Testis (tissue), 3 donors: ENCODE results near the gene NALCN. TPM values are rescaled to one million over a fixed set of nuclear protein-coding genes. Genes with fewer than 3 reads are reported as not detected.
A peak's percentile ranks its signal among the peaks of the same experiment; 100 is the strongest.

Source experiments
- DNase-seq: peaks from one replicate; pipeline ENCODE4 v3.0.0-alpha.2; 2019
- H3K27ac ChIP-seq, 2 donors: fragments of 200-600 bp; sonication (generic); one replicate each; pipeline ENCODE4 v1.5.1; 2019
- H3K27me3 ChIP-seq: fragments of 200-600 bp; sonication (generic); one replicate; pipeline ENCODE4 v1.5.1; 2019
- H3K36me3 ChIP-seq: fragments of 200-600 bp; sonication (generic); one replicate; pipeline ENCODE4 v1.5.1; 2017; ENCODE audit warnings: low read depth; ENCODE audit errors: missing control alignments
- H3K4me1 ChIP-seq: fragments of 200-600 bp; sonication (generic); one replicate; pipeline ENCODE4 v1.5.1; 2019
- H3K4me3 ChIP-seq, 2 donors: fragments of 200-600 bp; sonication (generic); one replicate each; pipeline ENCODE4 v1.5.1; 2017 to 2019
- H3K9me3 ChIP-seq: fragments of 200-600 bp; sonication (generic); one replicate; pipeline ENCODE4 v1.5.1; 2017
- POLR2A ChIP-seq: fragments of 450-650 bp; IDR thresholded peaks from one replicate; pipeline ENCODE4 v1.6.1; 2017; ENCODE audit warnings: antibody characterized with exemption, mild to moderate bottlenecking, moderate library complexity
- WGBS, 2 donors: methylation state at CpG; one replicate each; pipeline ENCODE4 v1.1.5; 2018; 5-methylcytosine and 5-hydroxymethylcytosine counted together
- intact Hi-C: fragments of 100-400 bp; cut with DNase I; formaldehyde crosslinking; loops from one replicate; pipeline ENCODE4 v1.15.1; 2023; ENCODE audit warnings: low total_unique reads
- polyA plus RNA-seq: library from polyadenylated mRNA; stranded (reverse); fragments of 350-450 nt; fragmentation: Illumina TruSeq; extraction: RNeasy Lipid Tissue Mini Kit (QIAGEN cat#74804); gene quantifications from one replicate; pipeline ENCODE4 v1.2.3, GENCODE V29; 2014; ENCODE audit warnings: low read depth, low replicate concordance; ENCODE audit not compliant: insufficient read depth
- total RNA-seq, 2 donors: library from RNA; depleted of rRNA; stranded (reverse); fragments of >200 nt; gene quantifications; one replicate each; pipeline ENCODE4 v1.2.3, GENCODE V29; 2016
- TF ChIP-seq, protein P1 (sequence below), 3 experiments: fragments of 450-650 bp in 2 of 3; fragments of 200-600 bp in 1 of 3; sonication (generic) in 1 of 3; IDR thresholded peaks; one replicate each; pipeline ENCODE4 v1.5.1; 2016 to 2019; ENCODE audit warnings: antibody characterized with exemption in 3 of 3, mild to moderate bottlenecking in 2 of 3, moderate library complexity in 1 of 3

The NALCN gene
- total and polyA plus RNA-seq, 3 donors from 2014 or later, result 2.9 to 4.0 (median 3.2) TPM

DNA sequence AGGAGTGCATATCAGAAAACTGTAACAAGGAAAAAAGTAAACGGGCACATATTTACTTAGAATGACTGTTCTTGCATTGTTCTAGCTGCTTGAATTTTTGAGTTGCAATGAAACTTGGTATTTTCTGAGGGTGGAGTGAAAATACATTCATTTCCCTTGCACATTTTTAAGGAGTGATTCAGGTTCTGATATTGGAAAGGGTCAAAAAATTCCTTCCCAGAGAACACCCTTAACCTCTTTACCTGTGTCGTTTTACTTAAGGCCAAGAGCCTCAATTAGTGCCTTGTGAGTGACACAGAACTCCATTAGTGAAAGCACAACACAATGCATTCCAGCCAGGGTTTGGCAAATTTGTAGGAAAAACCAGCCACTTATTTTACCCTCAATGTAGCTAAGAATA lies 38.5 kb upstream of the NALCN start:
- no peaks in the 10 kb centered on the region for H3K4me1 ChIP-seq
- H3K4me3 ChIP-seq, result no peak overlapping the region
- WGBS, 2 donors, result 37 to 57% methylated on average over 2 of the region's 2 CpGs
- H3K9me3 ChIP-seq, result no peaks in the 10 kb centered on the region
- intact Hi-C loops, result no loop called here
- DNase-seq, result no peak
- H3K27me3 ChIP-seq, result no peaks in the 10 kb centered on the region
- TF ChIP-seq, protein P1, sequence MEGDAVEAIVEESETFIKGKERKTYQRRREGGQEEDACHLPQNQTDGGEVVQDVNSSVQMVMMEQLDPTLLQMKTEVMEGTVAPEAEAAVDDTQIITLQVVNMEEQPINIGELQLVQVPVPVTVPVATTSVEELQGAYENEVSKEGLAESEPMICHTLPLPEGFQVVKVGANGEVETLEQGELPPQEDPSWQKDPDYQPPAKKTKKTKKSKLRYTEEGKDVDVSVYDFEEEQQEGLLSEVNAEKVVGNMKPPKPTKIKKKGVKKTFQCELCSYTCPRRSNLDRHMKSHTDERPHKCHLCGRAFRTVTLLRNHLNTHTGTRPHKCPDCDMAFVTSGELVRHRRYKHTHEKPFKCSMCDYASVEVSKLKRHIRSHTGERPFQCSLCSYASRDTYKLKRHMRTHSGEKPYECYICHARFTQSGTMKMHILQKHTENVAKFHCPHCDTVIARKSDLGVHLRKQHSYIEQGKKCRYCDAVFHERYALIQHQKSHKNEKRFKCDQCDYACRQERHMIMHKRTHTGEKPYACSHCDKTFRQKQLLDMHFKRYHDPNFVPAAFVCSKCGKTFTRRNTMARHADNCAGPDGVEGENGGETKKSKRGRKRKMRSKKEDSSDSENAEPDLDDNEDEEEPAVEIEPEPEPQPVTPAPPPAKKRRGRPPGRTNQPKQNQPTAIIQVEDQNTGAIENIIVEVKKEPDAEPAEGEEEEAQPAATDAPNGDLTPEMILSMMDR (IDR thresholded peaks at IDR 0.05), result no peak
- TF ChIP-seq POLR2A, result no peak
- H3K27ac ChIP-seq, result no peak overlapping the region
- no peaks in the 10 kb centered on the region for H3K36me3 ChIP-seq

DNA sequence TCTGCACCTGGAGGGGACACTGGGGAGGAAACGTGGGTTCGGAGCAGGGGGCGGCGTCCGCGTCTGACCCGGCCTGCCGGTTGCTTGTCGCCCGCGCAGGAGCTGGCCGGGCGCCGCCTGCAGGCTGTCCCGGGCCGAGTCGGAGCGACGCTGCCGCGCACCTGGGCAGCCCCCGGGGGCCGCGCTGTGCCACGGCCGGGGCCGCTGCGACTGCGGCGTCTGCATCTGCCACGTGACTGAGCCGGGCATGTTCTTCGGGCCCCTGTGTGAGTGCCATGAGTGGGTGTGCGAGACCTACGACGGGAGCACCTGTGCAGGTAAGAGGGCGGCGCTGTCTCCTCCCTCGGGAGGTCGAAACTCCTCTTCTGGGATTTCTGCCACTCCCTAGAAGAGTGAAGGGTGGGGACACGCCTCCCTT lies 37.5 kb upstream of the NALCN start:
- DNase-seq, result peak; percentile 20
- TF ChIP-seq POLR2A, result no peak
- TF ChIP-seq, protein P1 (IDR thresholded peaks at IDR 0.05), result peak in 2 of 3 experiments; percentile 11 to 20
- no peak overlapping the region for H3K27ac ChIP-seq
- intact Hi-C loops, result no loop called here
- no peaks in the 10 kb centered on the region for H3K27me3 ChIP-seq
- 5 to 20% methylated on average over 8 to 37 of the region's 41 CpGs for WGBS, 2 donors
- no peaks in the 10 kb centered on the region for H3K4me1 ChIP-seq
- no peaks in the 10 kb centered on the region for H3K36me3 ChIP-seq
- peak overlapping the region; percentile 39 to 49 for H3K4me3 ChIP-seq
- no peaks in the 10 kb centered on the region for H3K9me3 ChIP-seq

DNA sequence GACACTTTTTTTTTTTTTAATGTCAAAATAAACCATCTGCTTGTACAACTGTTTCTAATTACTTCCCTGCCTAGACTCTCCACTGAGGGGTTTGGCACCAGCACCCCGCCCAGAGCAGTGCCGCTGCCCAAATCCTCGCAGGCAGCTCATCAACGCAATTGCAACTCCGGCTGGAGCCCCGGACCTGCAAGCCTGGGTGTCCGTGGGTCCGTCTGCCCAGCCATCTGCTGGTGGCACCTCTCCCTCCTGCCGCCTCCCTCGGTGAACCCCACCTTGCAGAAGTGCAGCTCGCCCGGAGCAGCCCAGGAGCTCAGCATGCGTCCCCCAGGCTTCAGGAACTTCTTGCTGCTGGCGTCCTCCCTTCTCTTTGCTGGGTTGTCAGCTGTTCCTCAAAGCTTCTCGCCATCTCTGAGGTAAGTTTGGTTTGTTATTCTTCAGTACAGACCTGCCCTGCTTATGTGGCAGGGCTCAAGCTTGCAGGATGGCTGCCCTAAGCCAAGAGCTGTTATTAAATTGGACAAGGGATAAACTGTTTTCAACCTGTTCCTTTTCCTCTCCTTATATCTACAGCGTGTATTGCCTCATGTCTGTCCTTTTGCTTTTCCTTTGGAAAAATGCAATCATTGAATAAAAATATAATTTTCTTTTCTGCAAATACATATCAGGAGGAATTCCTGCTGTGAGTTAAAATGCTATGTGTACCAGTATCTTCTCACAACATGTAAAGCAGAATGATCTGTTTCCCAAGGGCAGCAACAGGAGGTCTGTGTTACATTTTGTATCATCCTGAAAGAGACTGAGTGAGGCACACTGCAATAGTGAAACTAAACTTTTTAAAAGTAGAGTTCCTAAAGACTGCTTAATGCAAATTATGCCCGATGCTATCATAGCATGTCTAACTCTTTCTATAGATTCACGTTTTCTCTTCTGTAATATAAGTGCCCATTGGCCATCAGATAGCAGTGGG lies 36.5 kb upstream of the NALCN start, which contains the start of gene ITGBL1:
Gene ITGBL1, plus strand, starts transcription at position 157 of the 967 bp plus-strand sequence. Its CDS starts 159 bp downstream, at position 316.
- Histone ChIP-seq H3K9me3 (no peaks in the 10 kb centered on the region), H3K4me3 (peak within 1 kb of the TSS; percentile 39 to 49), H3K4me1 (no peaks in the 10 kb centered on the region), H3K36me3 (no peaks in the 10 kb centered on the region), H3K27me3 (no peaks in the 10 kb centered on the region), H3K27ac (no peak within 1 kb of the TSS)
- intact Hi-C loops, result no loop called here
- no peak for DNase-seq
- TF ChIP-seq, protein P1 (IDR thresholded peaks at IDR 0.05), result no peak
- no peak for TF ChIP-seq POLR2A
- WGBS, 2 donors, result 54% methylated on average over 11 to 18 of the region's 18 CpGs

DNA sequence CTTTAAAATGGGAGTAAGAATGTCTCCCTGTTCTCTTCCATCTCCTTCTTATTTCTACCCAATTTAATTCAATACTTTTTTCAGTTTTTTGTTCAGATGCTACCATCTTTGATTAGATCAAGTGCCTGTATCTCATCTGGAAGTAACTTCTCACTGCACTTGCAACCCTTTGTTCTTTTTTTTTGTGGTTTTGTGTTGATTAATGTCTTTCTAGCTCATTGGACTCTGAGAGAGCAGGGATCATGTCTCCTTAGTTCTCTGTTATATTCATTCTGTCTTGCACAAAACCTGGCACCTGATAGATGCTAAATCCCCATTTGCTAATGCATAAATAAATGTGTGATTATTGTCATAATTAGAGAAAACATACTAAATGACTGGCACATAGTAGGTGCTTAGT lies 35.3 kb upstream of the NALCN start:
- no peak overlapping the region for H3K27ac ChIP-seq
- H3K4me1 ChIP-seq, result no peaks in the 10 kb centered on the region
- H3K9me3 ChIP-seq, result no peaks in the 10 kb centered on the region
- TF ChIP-seq POLR2A, result no peak
- TF ChIP-seq, protein P1 (IDR thresholded peaks at IDR 0.05), result no peak
- DNase-seq, result no peak
- no peak overlapping the region for H3K4me3 ChIP-seq
- H3K27me3 ChIP-seq, result no peaks in the 10 kb centered on the region
- intact Hi-C loops, result no loop called here
- H3K36me3 ChIP-seq, result no peaks in the 10 kb centered on the region
